Ascending aorta (tissue), 2 donors: Measurements from ENCODE around the gene SEC14L3. TPM values are rescaled to one million over a fixed set of nuclear protein-coding genes. Genes with fewer than 3 reads are reported as not detected.

ENCODE experiments used
- DNase-seq, 2 donors: peaks; one replicate each; pipeline ENCODE4 v3.0.0-alpha.2; 2019; ENCODE audit warnings: low spot score in 2 of 2
- H3K27ac ChIP-seq, 2 donors: fragments of 200-600 bp; sonication (generic); one replicate each; pipeline ENCODE4 v1.5.1; 2016 to 2017; ENCODE audit warnings: mild to moderate bottlenecking in 1 of 2
- H3K27me3 ChIP-seq: fragments of 200-600 bp; sonication (generic); one replicate; pipeline ENCODE4 v1.5.1; 2017
- H3K36me3 ChIP-seq, 2 donors: fragments of 200-600 bp; sonication (generic); one replicate each; pipeline ENCODE4 v1.5.1; 2016
- H3K4me1 ChIP-seq, 2 donors: fragments of 200-600 bp; sonication (generic); one replicate each; pipeline ENCODE4 v1.5.1; 2016 to 2017; ENCODE audit warnings: mild to moderate bottlenecking in 1 of 2
- H3K4me3 ChIP-seq, 2 donors: fragments of 200-600 bp; sonication (generic); one replicate each; pipeline ENCODE4 v1.5.1; 2016 to 2017; ENCODE audit warnings: mild to moderate bottlenecking in 1 of 2
- H3K9me3 ChIP-seq, 2 donors: fragments of 200-600 bp; sonication (generic); one replicate each; pipeline ENCODE4 v1.5.1; 2016
- CTCF ChIP-seq, 3 experiments: fragments of 200-600 bp in 2 of 3; fragments of 450-650 bp in 1 of 3; sonication (generic) in 2 of 3; IDR thresholded peaks; one replicate each; pipeline ENCODE4 v1.5.1; 2016 to 2019; ENCODE audit warnings: antibody characterized with exemption in 3 of 3, mild to moderate bottlenecking in 1 of 3, moderate library complexity in 1 of 3
- intact Hi-C: fragments of 100-400 bp; cut with DNase I; formaldehyde crosslinking; loops from one replicate; pipeline ENCODE4 v1.15.1; 2023
- total RNA-seq: library from RNA; depleted of rRNA; stranded (reverse); fragments of >200 nt; gene quantifications from one replicate; pipeline ENCODE4 v1.1.0, GENCODE V29; 2016

The SEC14L3 gene
- total RNA-seq, 1 donor from 2014 or later: not detected

- Histone ChIP-seq H3K4me3 (peak overlapping the region; percentile 57 to 86), H3K4me1 (peaks cover 14 to 35% of the 10 kb centered on the region in 2 donors), H3K27me3 (no peaks in the 10 kb centered on the region), H3K9me3 (no peaks in the 10 kb centered on the region), H3K27ac (peak overlapping the region; percentile 98), H3K36me3 (peaks cover 11 to 15% of the 10 kb centered on the region in 2 donors)
- TF ChIP-seq CTCF (IDR thresholded peaks at IDR 0.05): no peak
- peak; percentile 75 to 95 for DNase-seq
- intact Hi-C loops: loop anchor here (1.0 to 10.0 kb wide), 7 partner anchors 25 to 1155 kb away; partner anchors contain the start of genes EWSR1, NF2, PES1 and PIK3IP1
Measured at GRCh38 chr22:30422481-30423300, 49.1 kb downstream of the SEC14L3 start.

GRCh38 chr22:30421695-30422480 is 49.9 kb downstream of the SEC14L3 start:
- TF ChIP-seq CTCF (IDR thresholded peaks at IDR 0.05): no peak
- Histone ChIP-seq H3K36me3 (peaks cover 11 to 23% of the 10 kb centered on the region in 2 donors), H3K27me3 (no peaks in the 10 kb centered on the region), H3K27ac (peak overlapping the region; percentile 98), H3K4me3 (peak overlapping the region; percentile 57 to 86), H3K9me3 (no peaks in the 10 kb centered on the region), H3K4me1 (peaks cover 14 to 35% of the 10 kb centered on the region in 2 donors)
- intact Hi-C loops: loop anchor here (2.0 to 10.0 kb wide), 6 partner anchors 110 to 1155 kb away; partner anchors contain the start of genes EWSR1, NF2, PES1 and PIK3IP1
- DNase-seq: no peak

GRCh38 chr22:30420347-30421125 is 51.3 kb downstream of the SEC14L3 start:
- Histone ChIP-seq H3K9me3 (no peaks in the 10 kb centered on the region), H3K27me3 (no peaks in the 10 kb centered on the region), H3K36me3 (peaks cover 18 to 35% of the 10 kb centered on the region in 2 donors), H3K27ac (peak overlapping the region; percentile 98), H3K4me1 (peaks cover 14 to 31% of the 10 kb centered on the region in 2 donors), H3K4me3 (no peak overlapping the region)
- intact Hi-C loops: loop anchor here (5.0 to 10.0 kb wide), 5 partner anchors 108 to 1153 kb away; partner anchors contain the start of genes EWSR1, NF2, PIK3IP1 and RHBDD3
- no peak for TF ChIP-seq CTCF (IDR thresholded peaks at IDR 0.05)
- DNase-seq: no peak

GRCh38 chr22:30416837-30417236 is 55.0 kb downstream of the SEC14L3 start:
- peaks cover 21 to 44% of the 10 kb centered on the region in 2 donors for H3K36me3 ChIP-seq
- no peak for DNase-seq
- intact Hi-C loops: no loop called here
- H3K4me1 ChIP-seq: peaks cover 0 to 9% of the 10 kb centered on the region in 2 donors
- H3K27ac ChIP-seq: no peak overlapping the region
- no peak for TF ChIP-seq CTCF (IDR thresholded peaks at IDR 0.05)
- no peaks in the 10 kb centered on the region for H3K27me3 ChIP-seq
- H3K9me3 ChIP-seq: no peaks in the 10 kb centered on the region
- H3K4me3 ChIP-seq: no peak overlapping the region

GRCh38 chr22:30416403-30416802 is 55.4 kb downstream of the SEC14L3 start:
- no peak for DNase-seq
- Histone ChIP-seq H3K4me3 (no peak overlapping the region), H3K27ac (no peak overlapping the region), H3K9me3 (no peaks in the 10 kb centered on the region), H3K4me1 (peaks cover 0 to 8% of the 10 kb centered on the region in 2 donors), H3K27me3 (no peaks in the 10 kb centered on the region), H3K36me3 (peaks cover 21 to 44% of the 10 kb centered on the region in 2 donors)
- intact Hi-C loops: no loop called here
- TF ChIP-seq CTCF (IDR thresholded peaks at IDR 0.05): no peak
